ENCODE measurements around the gene CTXND1.
A peak's percentile ranks its signal among the peaks of the same experiment; 100 is the strongest.
"Not testable (repeated sequence)": the region's sequence is repeated elsewhere in the genome, so short reads cannot be mapped to it uniquely, and the experiment has no call there.

CTXND1 gene

GRCh38 chr15:80252121-80252518 is at the start of gene CTXND1:
CTXND1 (minus strand) TSS chr15:80252213; CDS start chr15:80201949, 50,264 bp downstream.
- in situ Hi-C loops (cut with HindIII; ENCODE audit: low sequenced_read_pairs), result no loop called here
- H3K4me3 ChIP-seq (ENCODE audit: low read depth, low read length), result peak within 1 kb of the TSS; percentile 29
- no peak for DNase-seq (ENCODE audit: low read depth)
- TF ChIP-seq CTCF (IDR thresholded peaks at IDR 0.05; ENCODE audit: low read depth, low read length, missing control alignments), result no peak

GRCh38 chr15:80301472-80301871 is 49.5 kb upstream of the CTXND1 start:
- H3K4me3 ChIP-seq (ENCODE audit: low read depth, low read length), result no peak overlapping the region
- in situ Hi-C loops (cut with HindIII; ENCODE audit: low sequenced_read_pairs), result no loop called here
- no peak for TF ChIP-seq CTCF (IDR thresholded peaks at IDR 0.05; ENCODE audit: low read depth, low read length, missing control alignments)
- DNase-seq (ENCODE audit: low read depth), result no peak

- H3K4me3 ChIP-seq (ENCODE audit: low read depth, low read length); DNase-seq (ENCODE audit: low read depth); in situ Hi-C loops (cut with HindIII; ENCODE audit: low sequenced_read_pairs): not testable (repeated sequence)
Measured at GRCh38 chr15:80295777-80296176, 43.8 kb upstream of the CTXND1 start.

- no peak overlapping the region for H3K4me3 ChIP-seq (ENCODE audit: low read depth, low read length)
- TF ChIP-seq CTCF (IDR thresholded peaks at IDR 0.05; ENCODE audit: low read depth, low read length, missing control alignments), result no peak
- in situ Hi-C loops (cut with HindIII; ENCODE audit: low sequenced_read_pairs), result no loop called here
- no peak for DNase-seq (ENCODE audit: low read depth)
Measured at GRCh38 chr15:80292079-80292478, 40.1 kb upstream of the CTXND1 start.

GRCh38 chr15:80290891-80291290 is 38.9 kb upstream of the CTXND1 start:
- in situ Hi-C loops (cut with HindIII; ENCODE audit: low sequenced_read_pairs); H3K4me3 ChIP-seq (ENCODE audit: low read depth, low read length); DNase-seq (ENCODE audit: low read depth): not testable (repeated sequence)

- no peak for TF ChIP-seq CTCF (IDR thresholded peaks at IDR 0.05; ENCODE audit: low read depth, low read length, missing control alignments)
- H3K4me3 ChIP-seq (ENCODE audit: low read depth, low read length), result no peak overlapping the region
- in situ Hi-C loops (cut with HindIII; ENCODE audit: low sequenced_read_pairs), result no loop called here
- DNase-seq (ENCODE audit: low read depth), result no peak
Measured at GRCh38 chr15:80289528-80290495, 37.8 kb upstream of the CTXND1 start.

- DNase-seq (ENCODE audit: low read depth), result no peak
- no peak for TF ChIP-seq CTCF (IDR thresholded peaks at IDR 0.05; ENCODE audit: low read depth, low read length, missing control alignments)
- in situ Hi-C loops (cut with HindIII; ENCODE audit: low sequenced_read_pairs), result no loop called here
- H3K4me3 ChIP-seq (ENCODE audit: low read depth, low read length), result no peak overlapping the region
Measured at GRCh38 chr15:80288131-80288530, 36.1 kb upstream of the CTXND1 start.
